ENCODE data around the gene PRR27. TPM values are rescaled to one million over a fixed set of nuclear protein-coding genes. Genes with fewer than 3 reads are reported as not detected.
"Not testable (repeated sequence)": the region's sequence is repeated elsewhere in the genome, so short reads cannot be mapped to it uniquely, and the experiment has no call there.

The PRR27 gene
- total RNA-seq, 4 donors from 2014 or later: 0.42 TPM; not detected in 3

- H3K9me3 ChIP-seq: no peaks in the 10 kb centered on the region
- no peaks in the 10 kb centered on the region for H3K4me1 ChIP-seq
- 78% methylated on average over 2 of the region's 2 CpGs for WGBS
- no peak overlapping the region for H3K4me3 ChIP-seq
- TF ChIP-seq CTCF (IDR thresholded peaks at IDR 0.05): no peak
- no peak for TF ChIP-seq POLR2A (IDR thresholded peaks at IDR 0.05)
- TF ChIP-seq EP300 (IDR thresholded peaks at IDR 0.05): no peak
- no peak for TF ChIP-seq POLR2AphosphoS5 (IDR thresholded peaks at IDR 0.05)
- no peak for DNase-seq (ENCODE audit: low spot score in 2 of 2)
- H3K27me3 ChIP-seq: no peaks in the 10 kb centered on the region
- no peaks in the 10 kb centered on the region for H3K36me3 ChIP-seq
- H3K27ac ChIP-seq: no peak overlapping the region
Measured at GRCh38 chr4:70192895-70193294, 38.9 kb downstream of the PRR27 start.

- 85% methylated on average over 1 of the region's 1 CpG for WGBS
- TF ChIP-seq EP300 (IDR thresholded peaks at IDR 0.05) (no peak), POLR2A (IDR thresholded peaks at IDR 0.05) (no peak), CTCF (IDR thresholded peaks at IDR 0.05) (no peak), POLR2AphosphoS5 (IDR thresholded peaks at IDR 0.05) (no peak)
- no peak within 1 kb of the TSS for H3K4me3 ChIP-seq
- no peak within 1 kb of the TSS for H3K27ac ChIP-seq
- no peaks in the 10 kb centered on the region for H3K27me3 ChIP-seq
- H3K9me3 ChIP-seq: no peaks in the 10 kb centered on the region
- no peak for DNase-seq (ENCODE audit: low spot score in 2 of 2)
- H3K36me3 ChIP-seq: no peaks in the 10 kb centered on the region
- no peaks in the 10 kb centered on the region for H3K4me1 ChIP-seq
Measured at GRCh38 chr4:70195425-70195824, 41.4 kb downstream of the PRR27 start, which contains the start of gene ODAM. Gene ODAM, plus strand, starts transcription at chr4:70195725. Its CDS starts 819 bp downstream, at chr4:70196544.

- no peak for DNase-seq (ENCODE audit: low spot score in 2 of 2)
- Histone ChIP-seq H3K36me3 (no peaks in the 10 kb centered on the region), H3K9me3 (no peaks in the 10 kb centered on the region), H3K4me3 (no peak overlapping the region), H3K4me1 (no peaks in the 10 kb centered on the region), H3K27ac (no peak overlapping the region), H3K27me3 (no peaks in the 10 kb centered on the region)
- TF ChIP-seq POLR2A (IDR thresholded peaks at IDR 0.05) (no peak), POLR2AphosphoS5 (IDR thresholded peaks at IDR 0.05) (no peak), EP300 (IDR thresholded peaks at IDR 0.05) (no peak), CTCF (IDR thresholded peaks at IDR 0.05) (no peak)
- WGBS: 72% methylated on average over 2 of the region's 2 CpGs
Measured at GRCh38 chr4:70196857-70197256, 42.8 kb downstream of the PRR27 start.

GRCh38 chr4:70197842-70198241 lies 43.8 kb downstream of the PRR27 start:
- 57% methylated on average over 2 of the region's 2 CpGs for WGBS
- Histone ChIP-seq H3K27me3 (no peaks in the 10 kb centered on the region), H3K9me3 (no peaks in the 10 kb centered on the region), H3K4me1 (no peaks in the 10 kb centered on the region), H3K4me3 (no peak overlapping the region), H3K36me3 (no peaks in the 10 kb centered on the region), H3K27ac (no peak overlapping the region)
- TF ChIP-seq CTCF (IDR thresholded peaks at IDR 0.05) (no peak), POLR2AphosphoS5 (IDR thresholded peaks at IDR 0.05) (no peak), POLR2A (IDR thresholded peaks at IDR 0.05) (no peak), EP300 (IDR thresholded peaks at IDR 0.05) (no peak)
- DNase-seq (ENCODE audit: low spot score in 2 of 2): no peak

- H3K27me3 ChIP-seq: no peaks in the 10 kb centered on the region
- DNase-seq (ENCODE audit: low spot score in 2 of 2): no peak
- no peaks in the 10 kb centered on the region for H3K4me1 ChIP-seq
- no peak for TF ChIP-seq POLR2A (IDR thresholded peaks at IDR 0.05)
- TF ChIP-seq CTCF (IDR thresholded peaks at IDR 0.05): no peak
- no peak for TF ChIP-seq EP300 (IDR thresholded peaks at IDR 0.05)
- no peak for TF ChIP-seq POLR2AphosphoS5 (IDR thresholded peaks at IDR 0.05)
- H3K9me3 ChIP-seq: no peaks in the 10 kb centered on the region
- 64% methylated on average over 1 of the region's 1 CpG for WGBS
- H3K36me3 ChIP-seq: no peaks in the 10 kb centered on the region
- H3K4me3 ChIP-seq: no peak overlapping the region
- no peak overlapping the region for H3K27ac ChIP-seq
Measured at GRCh38 chr4:70203601-70204000, 49.6 kb downstream of the PRR27 start.

GRCh38 chr4:70212752-70213151 lies 58.7 kb downstream of the PRR27 start:
- WGBS: 100% methylated on average over 1 of the region's 4 CpGs
- not testable (repeated sequence) for H3K36me3 ChIP-seq

More at GRCh38 chr4:70212752-70213151, 58.7 kb downstream of the PRR27 start:
- not testable (repeated sequence) for H3K27me3 ChIP-seq, H3K4me1 ChIP-seq, H3K27ac ChIP-seq, H3K4me3 ChIP-seq, H3K9me3 ChIP-seq
- peak in 1 of 2 donors; percentile 50 for DNase-seq (ENCODE audit: low spot score in 2 of 2)
